Neural cell (in vitro differentiated cells): ENCODE results near the gene ABCB8. TPM values are rescaled to one million over a fixed set of nuclear protein-coding genes. Genes with fewer than 3 reads are reported as not detected.

Source experiments
- H2AFZ ChIP-seq: fragments of 200-600, 300-800 bp; sonication (generic), shearing (Covaris generic); 2 replicates; pipeline ENCODE4 v1.6.0; 2014; ENCODE audit warnings: low read depth, mild to moderate bottlenecking, antibody characterized with exemption, low read length, moderate library complexity
- H3F3A ChIP-seq: fragments of 200-600 bp; shearing (Covaris generic); 2 replicates; pipeline ENCODE4 v1.6.1; 2016; ENCODE audit warnings: mild to moderate bottlenecking, moderate library complexity, mixed read lengths, antibody characterized with exemption, low read length; ENCODE audit not compliant: insufficient read depth, poor library complexity, severe bottlenecking
- H3K27ac ChIP-seq: fragments of 200-600, 300-800 bp; sonication (generic), shearing (Covaris generic); 2 replicates; pipeline ENCODE4 v1.5.1; 2014; ENCODE audit warnings: mild to moderate bottlenecking, low read length, moderate library complexity
- H3K27me3 ChIP-seq: fragments of 300-800, 200-600 bp; sonication (generic), shearing (Covaris generic); 2 replicates; pipeline ENCODE4 v1.6.0; 2014; ENCODE audit warnings: mild to moderate bottlenecking, low read depth, low read length, moderate library complexity; ENCODE audit not compliant: insufficient read depth
- H3K36me3 ChIP-seq: fragments of 300-800, 200-600 bp; sonication (generic), shearing (Covaris generic); 2 replicates; pipeline ENCODE4 v1.5.1; 2014; ENCODE audit warnings: mild to moderate bottlenecking, antibody characterized with exemption, low read length, moderate library complexity; ENCODE audit not compliant: insufficient read depth
- H3K4me2 ChIP-seq: fragments of 300-800, 200-600 bp; sonication (generic), shearing (Covaris generic); 2 replicates; pipeline ENCODE4 v1.6.0; 2014; ENCODE audit warnings: mild to moderate bottlenecking, low read length
- H3K4me3 ChIP-seq: fragments of 300-800, 200-600 bp; sonication (generic), shearing (Covaris generic); 2 replicates; pipeline ENCODE4 v1.5.1; 2014; ENCODE audit warnings: mild to moderate bottlenecking, low read length, moderate library complexity
- H3K79me2 ChIP-seq: fragments of 200-600 bp; shearing (Covaris generic); replicated peaks from 2 replicates; pipeline ENCODE4 v1.6.0; 2014; ENCODE audit warnings: mild to moderate bottlenecking, low read length, moderate library complexity; ENCODE audit not compliant: insufficient read depth
- H3K9ac ChIP-seq: fragments of 300-800, 200-600 bp; sonication (generic), shearing (Covaris generic); 2 replicates; pipeline ENCODE4 v1.6.1; 2016; ENCODE audit warnings: mild to moderate bottlenecking, low read length, mixed read lengths
- H3K9me2 ChIP-seq: fragments of 200-600 bp; shearing (Covaris generic); 2 replicates; pipeline ENCODE4 v1.6.1; 2016; ENCODE audit warnings: mild to moderate bottlenecking, low read length, mixed read lengths; ENCODE audit not compliant: insufficient read depth
- H3K9me3 ChIP-seq: fragments of 200-600, 300-800 bp; sonication (generic), shearing (Covaris generic); 2 replicates; pipeline ENCODE4 v1.6.1; 2016; ENCODE audit warnings: mild to moderate bottlenecking, mixed run types, low read length, moderate library complexity, mixed read lengths
- H4K20me1 ChIP-seq: fragments of 200-600 bp; shearing (Covaris generic); 2 replicates; pipeline ENCODE4 v1.6.1; 2016; ENCODE audit warnings: mild to moderate bottlenecking, mixed run types; ENCODE audit not compliant: insufficient read depth
- EP300 ChIP-seq: fragments of 450-650 bp; conservative IDR thresholded peaks from 2 replicates; pipeline ENCODE4 v1.6.1; 2014; ENCODE audit warnings: antibody characterized with exemption, mild to moderate bottlenecking, moderate library complexity; ENCODE audit not compliant: poor library complexity, severe bottlenecking
- EZH2 ChIP-seq: fragments of 200-600, 300-800 bp; shearing (Covaris generic), sonication (generic); IDR thresholded peaks from 2 replicates; pipeline ENCODE4 v1.6.1; 2014; ENCODE audit warnings: antibody characterized with exemption, low read length, borderline replicate concordance, mild to moderate bottlenecking; ENCODE audit not compliant: insufficient read depth, poor library complexity, severe bottlenecking
- MXI1 ChIP-seq: fragments of 450-650 bp; conservative IDR thresholded peaks from 2 replicates; pipeline ENCODE4 v1.6.1; 2014; ENCODE audit warnings: antibody characterized with exemption, mild to moderate bottlenecking; ENCODE audit not compliant: poor library complexity, severe bottlenecking
- POLR2AphosphoS5 ChIP-seq: IDR thresholded peaks from 2 replicates; pipeline ENCODE4 v1.6.1; 2012
- RAD21 ChIP-seq: fragments of 450-650 bp; conservative IDR thresholded peaks from 2 replicates; pipeline ENCODE4 v1.6.1; 2014; ENCODE audit warnings: antibody characterized with exemption, mild to moderate bottlenecking, moderate library complexity
- SMC3 ChIP-seq: fragments of 450-650 bp; conservative IDR thresholded peaks from 2 replicates; pipeline ENCODE4 v1.6.1; 2014; ENCODE audit warnings: antibody characterized with exemption, mild to moderate bottlenecking, moderate library complexity; ENCODE audit not compliant: poor library complexity
- TAF1 ChIP-seq: IDR thresholded peaks from 2 replicates; pipeline ENCODE4 v1.6.1; 2012; ENCODE audit warnings: low read depth
- polyA plus RNA-seq: library from polyadenylated mRNA; depleted of rRNA; stranded (reverse); fragments of >200 nt; gene quantifications from 2 replicates; pipeline ENCODE4 v1.2.3, GENCODE V29; 2014
- TF ChIP-seq, protein P1 (sequence below): fragments of 450-650 bp; IDR thresholded peaks from 2 replicates; pipeline ENCODE4 v1.5.1; 2014; ENCODE audit warnings: antibody characterized with exemption, mild to moderate bottlenecking, moderate library complexity; ENCODE audit not compliant: poor library complexity, severe bottlenecking
- TF ChIP-seq, protein P2 (sequence below): IDR thresholded peaks from 2 replicates; pipeline ENCODE4 v1.6.1; 2012; ENCODE audit warnings: borderline replicate concordance

ABCB8 gene
- polyA plus RNA-seq, 1 donor from 2014 or later = 40.5 TPM

DNA sequence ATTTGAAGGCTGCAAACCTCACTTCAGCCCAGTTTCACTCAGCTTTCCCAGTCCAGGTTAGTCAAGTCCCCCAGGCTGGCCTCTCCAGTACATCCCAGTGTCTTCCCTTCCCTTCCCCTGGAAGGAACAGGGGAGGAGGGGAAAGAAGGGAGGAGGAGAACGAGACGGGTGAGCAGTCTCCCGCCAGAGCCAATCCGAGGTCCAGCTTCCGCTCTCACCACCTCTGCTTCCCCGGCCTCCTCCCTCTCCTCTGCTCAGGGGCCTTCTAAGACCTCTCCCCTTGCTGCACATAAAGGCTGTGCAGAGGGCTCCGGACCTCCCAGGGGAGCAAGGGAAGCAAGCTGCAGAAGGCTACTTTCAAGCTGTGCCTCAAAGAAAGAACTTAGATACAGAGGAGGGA is 8.0 kb upstream of the ABCB8 start:
- H3K4me3 ChIP-seq = no peak overlapping the region

DNA sequence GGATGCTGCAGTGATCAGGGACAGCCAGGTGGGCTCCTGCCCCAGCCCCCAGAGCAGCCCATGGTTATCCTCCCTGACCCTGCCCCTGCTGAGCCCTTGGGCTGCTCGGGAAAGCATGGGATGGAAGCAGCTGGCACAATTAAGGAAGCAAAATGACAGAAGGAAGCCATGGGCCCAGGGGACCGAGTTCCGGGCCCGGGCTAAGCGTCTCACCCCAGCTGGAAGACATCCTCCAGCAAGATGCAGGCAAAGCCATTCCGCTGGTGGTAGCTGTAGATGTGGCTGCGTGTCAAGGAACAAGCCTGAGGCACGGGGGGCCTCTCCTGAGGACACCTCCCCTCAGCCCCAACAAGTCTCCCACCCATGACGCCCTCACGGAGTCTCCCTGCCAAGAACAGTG is 5.0 kb upstream of the ABCB8 start:
- Histone ChIP-seq H3K36me3 (no peaks in the 10 kb centered on the region), H3F3A (no peaks in the 10 kb centered on the region), H3K9ac (no peak overlapping the region), H3K4me2 (no peak overlapping the region), H3K4me3 (no peak overlapping the region), H3K9me3 (no peaks in the 10 kb centered on the region), H3K79me2 (no peaks in the 10 kb centered on the region), H3K9me2 (no peaks in the 10 kb centered on the region), H2AFZ (no peak overlapping the region), H3K27ac (no peak overlapping the region), H4K20me1 (no peaks in the 10 kb centered on the region), H3K27me3 (peaks cover 17% of the 10 kb centered on the region)
- TF ChIP-seq MXI1 = no peak
- TF ChIP-seq, protein P1, sequence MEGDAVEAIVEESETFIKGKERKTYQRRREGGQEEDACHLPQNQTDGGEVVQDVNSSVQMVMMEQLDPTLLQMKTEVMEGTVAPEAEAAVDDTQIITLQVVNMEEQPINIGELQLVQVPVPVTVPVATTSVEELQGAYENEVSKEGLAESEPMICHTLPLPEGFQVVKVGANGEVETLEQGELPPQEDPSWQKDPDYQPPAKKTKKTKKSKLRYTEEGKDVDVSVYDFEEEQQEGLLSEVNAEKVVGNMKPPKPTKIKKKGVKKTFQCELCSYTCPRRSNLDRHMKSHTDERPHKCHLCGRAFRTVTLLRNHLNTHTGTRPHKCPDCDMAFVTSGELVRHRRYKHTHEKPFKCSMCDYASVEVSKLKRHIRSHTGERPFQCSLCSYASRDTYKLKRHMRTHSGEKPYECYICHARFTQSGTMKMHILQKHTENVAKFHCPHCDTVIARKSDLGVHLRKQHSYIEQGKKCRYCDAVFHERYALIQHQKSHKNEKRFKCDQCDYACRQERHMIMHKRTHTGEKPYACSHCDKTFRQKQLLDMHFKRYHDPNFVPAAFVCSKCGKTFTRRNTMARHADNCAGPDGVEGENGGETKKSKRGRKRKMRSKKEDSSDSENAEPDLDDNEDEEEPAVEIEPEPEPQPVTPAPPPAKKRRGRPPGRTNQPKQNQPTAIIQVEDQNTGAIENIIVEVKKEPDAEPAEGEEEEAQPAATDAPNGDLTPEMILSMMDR = no peak
- TF ChIP-seq EZH2 = no peak
- TF ChIP-seq, protein P2, sequence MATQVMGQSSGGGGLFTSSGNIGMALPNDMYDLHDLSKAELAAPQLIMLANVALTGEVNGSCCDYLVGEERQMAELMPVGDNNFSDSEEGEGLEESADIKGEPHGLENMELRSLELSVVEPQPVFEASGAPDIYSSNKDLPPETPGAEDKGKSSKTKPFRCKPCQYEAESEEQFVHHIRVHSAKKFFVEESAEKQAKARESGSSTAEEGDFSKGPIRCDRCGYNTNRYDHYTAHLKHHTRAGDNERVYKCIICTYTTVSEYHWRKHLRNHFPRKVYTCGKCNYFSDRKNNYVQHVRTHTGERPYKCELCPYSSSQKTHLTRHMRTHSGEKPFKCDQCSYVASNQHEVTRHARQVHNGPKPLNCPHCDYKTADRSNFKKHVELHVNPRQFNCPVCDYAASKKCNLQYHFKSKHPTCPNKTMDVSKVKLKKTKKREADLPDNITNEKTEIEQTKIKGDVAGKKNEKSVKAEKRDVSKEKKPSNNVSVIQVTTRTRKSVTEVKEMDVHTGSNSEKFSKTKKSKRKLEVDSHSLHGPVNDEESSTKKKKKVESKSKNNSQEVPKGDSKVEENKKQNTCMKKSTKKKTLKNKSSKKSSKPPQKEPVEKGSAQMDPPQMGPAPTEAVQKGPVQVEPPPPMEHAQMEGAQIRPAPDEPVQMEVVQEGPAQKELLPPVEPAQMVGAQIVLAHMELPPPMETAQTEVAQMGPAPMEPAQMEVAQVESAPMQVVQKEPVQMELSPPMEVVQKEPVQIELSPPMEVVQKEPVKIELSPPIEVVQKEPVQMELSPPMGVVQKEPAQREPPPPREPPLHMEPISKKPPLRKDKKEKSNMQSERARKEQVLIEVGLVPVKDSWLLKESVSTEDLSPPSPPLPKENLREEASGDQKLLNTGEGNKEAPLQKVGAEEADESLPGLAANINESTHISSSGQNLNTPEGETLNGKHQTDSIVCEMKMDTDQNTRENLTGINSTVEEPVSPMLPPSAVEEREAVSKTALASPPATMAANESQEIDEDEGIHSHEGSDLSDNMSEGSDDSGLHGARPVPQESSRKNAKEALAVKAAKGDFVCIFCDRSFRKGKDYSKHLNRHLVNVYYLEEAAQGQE = no peak
- TF ChIP-seq TAF1 = no peak
- no peak for TF ChIP-seq EP300
- no peak for TF ChIP-seq RAD21
- no peak for TF ChIP-seq POLR2AphosphoS5
- no peak for TF ChIP-seq SMC3

More for the DNA sequence above, 8.0 kb upstream of the ABCB8 start:
- no peak for TF ChIP-seq RAD21
- TF ChIP-seq SMC3 = no peak
- TF ChIP-seq, protein P2 = no peak
- TF ChIP-seq POLR2AphosphoS5 = no peak
- no peak for TF ChIP-seq MXI1
- TF ChIP-seq, protein P1 = no peak
- TF ChIP-seq TAF1 = no peak
- TF ChIP-seq EZH2 = no peak
- no peak for TF ChIP-seq EP300
- Histone ChIP-seq H3K9me3 (no peaks in the 10 kb centered on the region), H3K79me2 (no peaks in the 10 kb centered on the region), H2AFZ (no peak overlapping the region), H3K27ac (no peak overlapping the region), H3F3A (no peaks in the 10 kb centered on the region), H3K27me3 (peaks cover 25% of the 10 kb centered on the region), H3K9me2 (no peaks in the 10 kb centered on the region), H3K36me3 (no peaks in the 10 kb centered on the region), H3K9ac (no peak overlapping the region), H4K20me1 (no peaks in the 10 kb centered on the region), H3K4me2 (no peak overlapping the region)
